HepG2 (cell line): ENCODE data around the gene ST6GALNAC4. TPM values are rescaled to one million over a fixed set of nuclear protein-coding genes. Genes with fewer than 3 reads are reported as not detected.

Experiments used
- CHCHD3 ChIP-seq: sonication (generic); formaldehyde crosslinking; IDR thresholded peaks from 2 replicates; pipeline ENCODE4 v1.8.0; 2022; ENCODE audit warnings: mild to moderate bottlenecking, missing genetic modification reagents, moderate library complexity
- CREB1 ChIP-seq, 2 experiments: fragments of 450-650 bp in 1 of 2; IDR thresholded peaks; 2 replicates each; pipeline ENCODE4 v1.6.1; 2016 to 2017; ENCODE audit warnings: control low read depth in 1 of 2, mild to moderate bottlenecking in 1 of 2, missing compliant biosample characterization in 1 of 2, missing genetic modification characterization in 1 of 2
- EEA1 ChIP-seq: sonication (generic); formaldehyde crosslinking; IDR thresholded peaks from 2 replicates; pipeline ENCODE4 v1.5.1; 2020; ENCODE audit warnings: mild to moderate bottlenecking, missing genetic modification reagents, borderline replicate concordance
- GTF3A ChIP-seq: sonication (generic); formaldehyde crosslinking; conservative IDR thresholded peaks from 2 replicates; pipeline ENCODE4 v1.4.0; 2020; ENCODE audit warnings: mild to moderate bottlenecking, missing genetic modification reagents
- KIAA2018 ChIP-seq: sonication (generic); formaldehyde crosslinking; IDR thresholded peaks from 2 replicates; pipeline ENCODE4 v1.5.0; 2020; ENCODE audit warnings: mild to moderate bottlenecking, missing genetic modification reagents, borderline replicate concordance
- MAFK ChIP-seq, 2 experiments: IDR thresholded peaks in 1 of 2; conservative IDR thresholded peaks in 1 of 2; 2 replicates each; pipeline ENCODE4 v1.6.1; 2011; ENCODE audit warnings: improper control_type of control experiment in 2 of 2, low read length in 2 of 2
- NFYC ChIP-seq: IDR thresholded peaks from 2 replicates; pipeline ENCODE4 v1.6.1; 2016; ENCODE audit warnings: missing genetic modification reagents, missing compliant biosample characterization
- NPAS2 ChIP-seq: sonication (generic); formaldehyde crosslinking; IDR thresholded peaks from 2 replicates; pipeline ENCODE4 v1.8.0; 2022; ENCODE audit warnings: mild to moderate bottlenecking, missing genetic modification reagents, borderline replicate concordance
- PRDM4 ChIP-seq: sonication (generic); formaldehyde crosslinking; IDR thresholded peaks from 2 replicates; pipeline ENCODE4 v1.9.0; 2021; ENCODE audit warnings: missing genetic modification reagents, borderline replicate concordance
- SAP130 ChIP-seq: IDR thresholded peaks from 2 replicates; pipeline ENCODE4 v1.6.1; 2016; ENCODE audit warnings: low read depth
- SETDB1 ChIP-seq: sonication (generic); formaldehyde crosslinking; IDR thresholded peaks from 2 replicates; pipeline ENCODE4 v1.5.1; 2020; ENCODE audit warnings: missing genetic modification reagents, mild to moderate bottlenecking, borderline replicate concordance
- TFE3 ChIP-seq: IDR thresholded peaks from 2 replicates; pipeline ENCODE4 v1.6.1; 2016
- THYN1 ChIP-seq: sonication (generic); formaldehyde crosslinking; IDR thresholded peaks from 2 replicates; pipeline ENCODE4 v1.8.1; 2023; ENCODE audit warnings: low read depth, mild to moderate bottlenecking, moderate library complexity, missing genetic modification reagents, borderline replicate concordance
- ZNF740 ChIP-seq: sonication (generic); formaldehyde crosslinking; IDR thresholded peaks from 2 replicates; pipeline ENCODE4 v1.4.0; 2020; ENCODE audit warnings: missing genetic modification reagents
- polyA plus RNA-seq, 8 experiments: library from polyadenylated mRNA; depleted of rRNA in 3 of 8; stranded (reverse) in 7 of 8; unstranded in 1 of 8; fragments of >200 nt; fragmentation: Illumina TruSeq in 4 of 8; extraction: Trizol in 4 of 8; gene quantifications; 2 replicates each; pipeline versions ENCODE4 v1.2.1 to v1.2.3, GENCODE V29; 2011 to 2016; ENCODE audit warnings: low read depth in 4 of 8, missing spikeins in 1 of 8, mixed read lengths in 1 of 8; ENCODE audit not compliant: insufficient read depth in 1 of 8
- total RNA-seq, 5 experiments: library from RNA; depleted of rRNA; stranded (reverse); fragments of >200 nt; fragmentation: Illumina TruSeq; extraction: Trizol; gene quantifications; 2 replicates each; pipeline ENCODE4 v1.2.3, GENCODE V29; 2016; ENCODE audit warnings: low read depth in 1 of 5
- TF ChIP-seq, protein P1 (sequence below): sonication (generic); formaldehyde crosslinking; IDR thresholded peaks from 2 replicates; pipeline ENCODE4 v1.5.0; 2020; ENCODE audit warnings: mild to moderate bottlenecking, missing genetic modification reagents

Gene ST6GALNAC4
- total and polyA plus RNA-seq, 2 of the 13 experiments (the other 11 are each of a cell fraction or from before 2014, with no cell fraction given): 18.8 to 27.7 TPM

DNA sequence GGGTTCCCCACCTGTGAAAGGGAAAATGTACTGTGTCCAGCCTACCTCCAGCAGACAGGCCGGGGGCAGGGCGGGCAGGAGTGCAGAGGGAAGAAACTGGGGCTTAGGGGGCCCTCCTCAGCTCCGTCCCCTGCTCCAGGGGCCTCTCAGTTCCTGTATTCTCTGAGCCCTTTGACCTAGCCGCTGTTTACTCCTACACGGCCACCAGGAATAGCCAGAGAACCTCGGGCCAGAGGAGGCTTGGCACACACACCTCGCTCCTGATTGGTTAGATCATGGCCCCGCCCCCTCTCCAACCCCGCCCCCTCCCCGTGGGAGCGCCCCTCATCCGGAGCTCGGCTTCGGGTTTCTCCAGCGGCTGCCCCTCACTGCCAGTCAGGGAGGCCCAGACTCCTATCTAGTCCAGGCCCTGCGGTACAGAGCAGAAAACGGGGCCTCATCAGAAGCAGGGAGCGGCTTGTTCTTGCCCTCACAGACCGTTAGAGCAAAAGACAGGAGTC is 19.6 kb downstream of the ST6GALNAC4 start (continued):
- no peak for TF ChIP-seq KIAA2018
- TF ChIP-seq PRDM4 (CRISPR knock-in tag): no peak
- TF ChIP-seq, protein P1, sequence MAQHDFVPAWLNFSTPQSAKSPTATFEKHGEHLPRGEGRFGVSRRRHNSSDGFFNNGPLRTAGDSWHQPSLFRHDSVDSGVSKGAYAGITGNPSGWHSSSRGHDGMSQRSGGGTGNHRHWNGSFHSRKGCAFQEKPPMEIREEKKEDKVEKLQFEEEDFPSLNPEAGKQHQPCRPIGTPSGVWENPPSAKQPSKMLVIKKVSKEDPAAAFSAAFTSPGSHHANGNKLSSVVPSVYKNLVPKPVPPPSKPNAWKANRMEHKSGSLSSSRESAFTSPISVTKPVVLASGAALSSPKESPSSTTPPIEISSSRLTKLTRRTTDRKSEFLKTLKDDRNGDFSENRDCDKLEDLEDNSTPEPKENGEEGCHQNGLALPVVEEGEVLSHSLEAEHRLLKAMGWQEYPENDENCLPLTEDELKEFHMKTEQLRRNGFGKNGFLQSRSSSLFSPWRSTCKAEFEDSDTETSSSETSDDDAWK (CRISPR knock-in tag): no peak
- TF ChIP-seq CREB1 (IDR thresholded peaks at IDR 0.05): no peak
- TF ChIP-seq CREB1 (CRISPR knock-in tag; IDR thresholded peaks at IDR 0.05): no peak
- TF ChIP-seq NFYC (CRISPR knock-in tag): peak; percentile 60
- TF ChIP-seq ZNF740 (CRISPR knock-in tag): no peak
- no peak for TF ChIP-seq EEA1
- no peak for TF ChIP-seq MAFK (conservative IDR thresholded peaks at IDR 0.05 in 1 of 2, IDR thresholded peaks at IDR 0.05 in 1 of 2; ENCODE audit: low read length in 2 of 2)
- no peak for TF ChIP-seq NPAS2 (CRISPR knock-in tag)
- TF ChIP-seq THYN1 (CRISPR knock-in tag): no peak
- TF ChIP-seq SAP130 (CRISPR knock-in tag): peak; percentile 89
- TF ChIP-seq GTF3A (CRISPR knock-in tag): no peak
- no peak for TF ChIP-seq SETDB1
- no peak for TF ChIP-seq TFE3 (CRISPR knock-in tag)
- TF ChIP-seq CHCHD3 (CRISPR knock-in tag): no peak
